ENCODE measurements around the gene NRN1L.
A peak's percentile ranks its signal among the peaks of the same experiment; 100 is the strongest.

The NRN1L gene

DNA sequence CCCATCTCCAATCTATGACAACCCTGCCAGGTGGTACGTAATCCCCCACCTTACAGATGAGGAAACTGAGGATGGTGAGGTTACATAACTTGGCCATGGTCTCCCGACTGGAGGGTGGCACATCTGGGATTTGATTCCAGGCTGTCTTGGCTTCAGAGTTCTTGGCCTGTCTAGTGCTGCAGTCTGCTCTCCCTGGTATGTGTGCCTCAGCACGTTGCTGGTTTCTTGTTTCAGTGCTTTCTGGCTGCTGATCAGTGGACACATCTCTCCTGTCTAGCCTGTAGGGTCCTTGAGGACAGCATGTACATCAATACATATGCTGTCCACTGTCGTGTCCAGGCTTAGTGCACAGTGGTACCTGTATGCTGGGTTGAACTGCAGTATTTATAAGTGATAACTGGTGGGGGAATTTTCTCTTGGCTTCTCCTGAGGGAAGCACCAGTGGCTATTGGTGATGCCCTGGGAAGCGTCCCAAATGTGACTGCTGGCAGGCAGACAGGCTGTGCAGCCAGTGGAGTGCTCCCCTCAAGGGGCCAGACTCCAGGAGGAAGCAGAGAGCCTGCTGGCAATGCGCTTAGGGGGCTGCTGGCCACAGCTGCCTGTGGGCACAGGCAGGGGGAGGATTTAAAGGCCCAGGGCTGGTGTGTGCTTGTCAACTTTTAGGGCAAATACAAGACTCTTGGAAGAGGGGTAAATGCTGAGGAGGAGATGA, 32.6 kb downstream of the NRN1L start:
- no peak for DNase-seq (ENCODE audit: low read depth, low spot score)

DNA sequence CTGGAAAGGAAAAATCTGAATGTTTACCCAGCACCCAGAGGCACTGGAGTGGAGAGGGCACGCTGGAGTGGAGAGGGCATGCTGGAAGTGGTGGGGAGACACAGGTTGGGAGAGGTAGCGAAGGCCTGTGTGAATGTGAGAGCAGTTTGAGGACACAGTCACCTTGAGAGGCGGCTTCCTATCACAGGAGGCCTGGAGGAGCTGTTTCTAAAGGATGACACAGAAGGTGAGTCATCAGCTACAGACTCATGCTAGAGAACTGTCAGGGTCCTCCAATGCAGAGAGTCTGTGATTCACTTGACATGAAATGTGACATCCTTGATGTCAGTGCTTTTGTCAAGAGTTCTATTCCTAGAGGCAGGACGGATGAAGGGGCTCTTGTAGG, 33.2 kb downstream of the NRN1L start:
- DNase-seq (ENCODE audit: low read depth, low spot score) = no peak

DNA sequence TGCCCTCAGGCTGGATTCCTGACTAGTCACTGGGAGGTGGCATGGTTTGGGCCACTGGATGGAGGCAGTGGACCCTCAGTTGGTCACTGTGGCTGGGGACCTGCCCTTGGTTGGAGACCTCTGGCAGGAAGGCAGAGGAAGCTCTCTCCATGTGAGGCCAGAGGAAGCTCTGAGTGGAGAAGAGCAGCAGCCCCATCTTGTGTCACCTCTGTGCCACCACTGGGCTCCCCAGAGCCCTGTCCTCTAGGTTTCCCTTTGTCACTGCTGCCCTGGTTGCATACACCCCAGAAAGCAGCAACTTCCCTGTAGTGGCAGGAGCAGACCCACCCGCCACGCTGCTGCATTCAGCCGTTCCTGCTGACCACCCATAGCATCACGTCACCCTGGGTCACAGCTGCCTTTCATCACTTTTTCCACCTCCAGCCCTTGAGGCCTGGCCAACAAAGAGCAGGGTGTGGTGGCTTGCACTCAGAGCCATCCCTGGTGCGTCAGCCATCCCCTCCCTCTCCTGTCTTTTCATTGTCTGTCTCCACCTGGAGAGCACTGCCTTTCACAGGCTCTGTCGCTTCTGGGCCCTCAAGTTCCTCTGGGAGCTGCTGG, 35.0 kb downstream of the NRN1L start:
- DNase-seq (ENCODE audit: low read depth, low spot score) = no peak

DNA sequence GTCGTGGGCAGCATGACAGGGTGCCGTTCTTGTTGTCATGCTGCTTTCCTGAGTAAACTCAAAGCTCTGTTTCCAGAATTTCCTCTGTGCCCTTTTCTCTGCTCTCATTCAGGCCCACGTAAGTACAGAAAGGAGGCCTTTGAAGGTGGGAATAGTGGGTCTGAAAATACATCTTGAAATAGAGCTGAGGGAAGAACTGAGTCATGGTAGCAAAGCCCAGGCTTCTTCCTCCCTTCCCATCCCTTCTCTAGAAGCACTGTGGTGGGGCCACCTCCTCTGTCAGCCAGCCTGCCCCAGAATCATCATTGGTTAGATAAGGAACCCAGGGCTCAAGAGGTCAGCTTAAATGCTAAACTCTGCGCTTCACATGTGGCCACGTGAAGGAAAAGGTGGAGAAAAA, 37.5 kb downstream of the NRN1L start:
- no peak for DNase-seq (ENCODE audit: low read depth, low spot score)

DNA sequence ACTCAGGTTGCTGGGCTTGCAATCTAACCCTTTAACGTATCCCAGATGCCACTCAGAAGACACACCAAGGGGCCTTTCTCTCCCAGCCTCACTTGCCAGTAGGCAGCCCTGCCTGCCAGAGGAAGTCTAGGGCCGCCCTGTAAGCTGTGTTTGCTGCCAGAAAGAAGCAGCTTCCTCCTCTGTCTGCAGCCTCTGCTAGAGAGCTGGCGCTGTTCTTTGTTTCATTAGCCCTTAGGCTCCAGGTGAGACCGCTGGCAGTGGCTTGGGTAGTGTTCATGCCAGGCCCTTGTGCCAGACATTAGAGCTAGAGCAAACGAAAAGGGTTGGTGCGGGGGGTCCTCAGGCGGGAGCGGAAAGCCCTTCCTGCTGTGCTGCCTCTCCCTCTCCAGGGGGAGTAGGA, 38.1 kb downstream of the NRN1L start:
- DNase-seq (ENCODE audit: low read depth, low spot score) = no peak

DNA sequence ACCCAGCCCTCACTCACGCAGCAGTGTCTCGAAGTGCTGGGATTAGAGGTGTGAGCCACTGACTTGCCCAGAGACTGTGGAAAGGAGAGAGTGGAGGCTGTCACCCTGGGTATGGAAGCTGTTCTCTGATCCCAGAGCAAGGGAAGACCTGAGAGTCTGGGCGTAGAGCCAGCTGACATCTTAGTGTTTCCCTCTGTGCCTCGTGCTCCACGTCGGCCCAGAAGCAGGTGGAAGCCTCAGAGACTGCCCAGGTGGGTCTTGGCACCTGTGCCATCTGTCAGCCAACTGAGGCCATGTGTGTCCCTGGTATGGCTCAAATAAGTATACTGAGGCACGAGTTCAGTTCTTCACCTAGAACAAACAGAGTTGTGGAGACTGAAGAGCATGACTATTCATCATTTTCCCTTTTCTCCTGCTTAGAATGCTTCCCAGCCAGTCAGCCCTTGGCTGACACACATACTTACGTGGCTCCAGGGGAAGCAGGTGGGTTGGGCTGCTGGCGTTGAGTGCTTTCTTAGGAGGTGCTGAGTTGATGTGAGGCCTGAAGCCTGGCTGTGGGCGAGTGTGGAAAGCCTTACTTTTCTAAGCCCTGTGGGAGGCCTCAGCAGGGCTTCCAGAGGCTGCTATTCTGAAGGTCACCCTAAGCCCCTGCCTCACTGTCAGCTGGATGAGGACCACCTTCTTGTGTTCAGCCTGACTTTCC, 38.9 kb downstream of the NRN1L start:
- DNase-seq (ENCODE audit: low read depth, low spot score) = no peak

DNA sequence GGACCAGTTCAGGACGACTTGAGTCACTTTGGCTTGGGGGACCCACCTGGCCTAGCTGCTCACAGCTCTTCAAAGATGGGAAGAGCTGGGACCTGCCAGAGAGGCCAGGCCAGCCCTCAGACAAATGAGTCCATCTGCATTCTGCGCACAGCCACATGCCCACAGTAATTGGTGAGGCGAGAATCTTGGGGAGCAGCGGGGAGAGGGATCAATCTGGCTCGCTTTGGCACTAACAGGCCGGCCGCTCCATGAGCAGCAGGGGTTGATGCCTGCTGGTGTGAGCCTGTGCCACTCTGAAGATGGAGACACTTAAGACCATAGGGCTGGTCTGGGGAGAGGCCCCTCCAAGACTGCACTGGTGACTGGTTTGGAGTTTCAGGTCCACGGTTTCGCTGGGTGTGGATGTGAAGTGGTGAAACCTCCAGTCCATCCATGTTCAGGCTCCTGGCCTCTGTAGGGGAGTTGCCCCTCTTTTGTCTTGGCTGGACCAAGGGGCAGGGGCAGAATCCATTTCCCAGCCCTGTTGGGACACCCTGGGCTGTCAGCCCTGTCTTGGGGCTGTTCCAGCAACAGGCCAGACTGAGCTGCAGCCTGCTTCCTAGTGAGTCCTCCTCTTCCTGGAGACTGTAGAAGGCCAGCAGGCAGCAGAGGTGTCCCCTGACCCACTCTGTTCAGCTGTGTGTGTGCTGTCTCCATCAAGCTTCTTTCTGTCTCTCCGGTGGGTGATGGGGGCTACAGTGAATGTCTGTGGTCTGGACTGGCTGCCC, 39.6 kb downstream of the NRN1L start:
- no peak for DNase-seq (ENCODE audit: low read depth, low spot score)

DNA sequence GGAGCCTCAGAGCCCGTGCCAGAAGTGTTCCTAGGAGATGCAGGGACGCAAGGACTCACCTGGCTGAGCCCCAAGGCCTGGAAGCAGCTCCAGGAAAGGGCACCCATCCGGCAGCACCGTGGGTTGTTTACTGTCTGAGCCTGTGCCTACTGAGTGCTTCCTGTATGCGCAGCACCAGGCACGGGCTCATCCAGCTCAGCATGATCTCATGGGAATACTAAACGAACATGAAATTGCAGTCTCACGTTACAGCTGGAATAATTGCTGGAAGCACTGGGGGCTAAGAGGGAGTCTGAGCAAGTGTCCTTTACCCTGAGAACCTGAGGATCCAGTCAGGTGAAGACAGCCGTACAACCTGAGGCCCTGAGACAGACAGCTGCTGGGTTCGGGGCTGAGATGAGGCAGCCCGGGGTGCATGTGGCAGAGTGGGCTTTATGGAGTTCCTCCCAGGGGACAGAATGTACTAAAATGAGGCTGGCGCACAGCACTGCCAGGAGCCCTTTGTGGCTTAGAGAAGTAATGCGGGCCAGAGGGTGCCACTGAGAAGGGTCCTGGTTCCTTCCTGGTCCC, 41.6 kb downstream of the NRN1L start:
- DNase-seq (ENCODE audit: low read depth, low spot score) = peak; percentile 53

DNA sequence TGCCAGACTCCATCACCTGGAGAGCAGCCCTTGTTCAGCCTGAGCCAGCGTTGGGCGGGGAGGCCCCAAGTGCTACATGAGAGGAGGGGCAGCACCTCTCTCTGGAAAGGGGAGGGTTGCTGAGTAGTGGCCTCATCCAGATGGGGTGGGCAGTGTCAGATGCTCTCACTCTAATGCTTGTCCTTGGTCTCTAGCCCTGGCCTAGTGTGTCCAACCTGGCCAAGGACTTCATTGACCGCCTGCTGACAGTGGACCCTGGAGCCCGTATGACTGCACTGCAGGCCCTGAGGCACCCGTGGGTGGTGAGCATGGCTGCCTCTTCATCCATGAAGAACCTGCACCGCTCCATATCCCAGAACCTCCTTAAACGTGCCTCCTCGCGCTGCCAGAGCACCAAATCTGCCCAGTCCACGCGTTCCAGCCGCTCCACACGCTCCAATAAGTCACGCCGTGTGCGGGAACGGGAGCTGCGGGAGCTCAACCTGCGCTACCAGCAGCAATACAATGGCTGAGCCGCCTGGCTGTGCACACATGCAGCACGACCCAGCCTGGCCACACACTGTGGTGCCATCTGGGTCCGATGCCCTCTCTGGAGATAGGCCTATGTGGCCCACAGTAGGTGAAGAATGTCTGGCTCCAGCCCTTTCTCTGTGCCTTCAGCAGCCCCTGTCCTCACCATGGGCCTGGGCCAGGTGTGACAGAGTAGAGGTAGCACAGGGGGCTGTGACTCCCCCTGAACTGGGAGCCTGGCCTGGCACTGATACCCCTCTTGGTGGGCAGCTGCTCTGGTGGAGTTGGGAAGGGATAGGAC, 42.7 kb downstream of the NRN1L start:
- DNase-seq (ENCODE audit: low read depth, low spot score) = no peak

DNA sequence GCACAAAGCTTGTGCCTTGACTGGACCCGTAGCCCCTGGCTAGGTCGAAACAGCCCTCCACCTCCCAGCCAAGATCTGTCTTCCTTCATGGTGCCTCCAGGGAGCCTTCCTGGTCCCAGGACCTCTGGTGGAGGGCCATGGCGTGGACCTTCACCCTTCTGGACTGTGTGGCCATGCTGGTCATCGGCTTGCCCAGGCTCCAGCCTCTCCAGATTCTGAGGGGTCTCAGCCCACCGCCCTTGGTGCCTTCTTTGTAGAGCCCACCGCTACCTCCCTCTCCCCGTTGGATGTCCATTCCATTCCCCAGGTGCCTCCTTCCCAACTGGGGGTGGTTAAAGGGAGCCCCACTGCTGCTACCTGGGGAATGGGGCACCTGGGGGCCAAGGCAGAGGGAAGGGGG, 43.5 kb downstream of the NRN1L start:
- no peak for DNase-seq (ENCODE audit: low read depth, low spot score)

DNA sequence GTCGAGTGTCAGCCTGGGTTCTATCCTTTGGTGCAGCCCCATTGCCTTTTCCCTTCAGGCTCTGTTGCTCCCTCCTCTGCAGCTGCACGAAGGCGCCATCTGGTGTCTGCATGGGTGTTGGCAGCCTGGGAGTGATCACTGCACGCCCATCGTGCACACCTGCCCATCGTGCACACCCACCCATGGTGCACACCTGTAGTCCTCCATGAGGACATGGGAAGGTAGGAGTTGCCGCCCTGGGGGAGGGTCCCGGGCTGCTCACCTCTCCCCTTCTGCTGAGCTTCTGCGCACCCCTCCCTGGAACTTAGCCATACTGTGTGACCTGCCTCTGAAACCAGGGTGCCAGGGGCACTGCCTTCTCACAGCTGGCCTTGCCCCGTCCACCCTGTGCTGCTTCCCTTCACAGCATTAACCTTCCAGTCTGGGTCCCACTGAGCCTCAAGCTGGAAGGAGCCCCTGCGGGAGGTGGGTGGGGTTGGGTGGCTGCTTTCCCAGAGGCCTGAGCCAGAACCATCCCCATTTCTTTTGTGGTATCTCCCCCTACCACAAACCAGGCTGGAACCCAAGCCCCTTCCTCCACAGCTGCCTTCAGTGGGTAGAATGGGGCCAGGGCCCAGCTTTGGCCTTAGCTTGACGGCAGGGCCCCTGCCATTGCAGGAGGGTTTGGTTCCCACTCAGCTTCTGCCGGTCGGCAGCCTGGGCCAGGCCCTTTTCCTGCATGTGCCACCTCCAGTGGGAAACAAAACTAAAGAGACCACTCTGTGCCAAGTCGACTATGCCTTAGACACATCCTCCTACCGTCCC, 44.1 kb downstream of the NRN1L start:
- DNase-seq (ENCODE audit: low read depth, low spot score) = peak; percentile 81

DNA sequence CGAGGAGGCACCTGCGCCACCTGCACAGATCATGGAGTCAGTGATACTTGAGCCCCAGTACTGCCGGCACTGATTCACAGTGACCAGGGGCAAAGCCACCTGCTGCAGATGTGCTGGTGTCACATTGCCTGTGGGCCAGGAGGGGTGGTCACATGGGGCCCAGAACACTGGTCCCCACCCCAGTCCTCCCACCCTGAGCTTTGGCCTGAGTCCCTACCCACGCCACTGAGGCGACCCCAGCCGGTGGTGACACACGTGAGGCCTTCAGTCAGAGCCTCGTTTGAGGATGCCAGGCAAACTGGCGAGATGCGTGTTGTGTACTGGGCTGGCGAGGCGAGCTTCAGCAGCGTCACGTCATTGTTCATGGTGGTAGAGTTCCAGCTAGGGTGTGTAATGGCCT, 45.5 kb downstream of the NRN1L start:
- DNase-seq (ENCODE audit: low read depth, low spot score) = no peak

DNA sequence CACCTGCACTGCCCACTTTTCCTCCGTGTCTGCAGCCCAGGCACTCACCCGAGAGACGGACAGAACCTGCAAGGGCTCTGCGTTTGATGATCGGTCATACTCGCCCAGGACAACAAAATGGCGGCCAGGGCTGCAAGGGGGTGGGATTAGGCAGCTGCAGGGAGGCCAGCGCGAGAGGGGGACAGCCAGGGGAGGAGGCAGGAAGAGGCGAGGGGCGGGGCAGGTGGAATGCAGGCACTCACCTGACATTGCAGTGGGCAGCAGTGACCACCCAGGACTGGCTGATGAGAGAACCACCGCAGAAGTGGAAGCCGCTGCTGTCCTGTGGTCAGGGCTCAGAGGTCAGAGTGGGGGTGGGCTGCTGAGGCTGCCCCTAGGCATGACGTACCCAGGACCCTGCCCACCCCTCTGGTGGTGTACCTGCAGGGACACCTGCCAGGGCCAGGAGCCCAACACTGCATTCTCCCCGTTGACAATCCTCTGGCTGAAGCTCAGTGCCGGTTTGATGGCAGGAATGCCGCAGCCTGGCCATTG, 46.1 kb downstream of the NRN1L start:
- no peak for DNase-seq (ENCODE audit: low read depth, low spot score)

DNA sequence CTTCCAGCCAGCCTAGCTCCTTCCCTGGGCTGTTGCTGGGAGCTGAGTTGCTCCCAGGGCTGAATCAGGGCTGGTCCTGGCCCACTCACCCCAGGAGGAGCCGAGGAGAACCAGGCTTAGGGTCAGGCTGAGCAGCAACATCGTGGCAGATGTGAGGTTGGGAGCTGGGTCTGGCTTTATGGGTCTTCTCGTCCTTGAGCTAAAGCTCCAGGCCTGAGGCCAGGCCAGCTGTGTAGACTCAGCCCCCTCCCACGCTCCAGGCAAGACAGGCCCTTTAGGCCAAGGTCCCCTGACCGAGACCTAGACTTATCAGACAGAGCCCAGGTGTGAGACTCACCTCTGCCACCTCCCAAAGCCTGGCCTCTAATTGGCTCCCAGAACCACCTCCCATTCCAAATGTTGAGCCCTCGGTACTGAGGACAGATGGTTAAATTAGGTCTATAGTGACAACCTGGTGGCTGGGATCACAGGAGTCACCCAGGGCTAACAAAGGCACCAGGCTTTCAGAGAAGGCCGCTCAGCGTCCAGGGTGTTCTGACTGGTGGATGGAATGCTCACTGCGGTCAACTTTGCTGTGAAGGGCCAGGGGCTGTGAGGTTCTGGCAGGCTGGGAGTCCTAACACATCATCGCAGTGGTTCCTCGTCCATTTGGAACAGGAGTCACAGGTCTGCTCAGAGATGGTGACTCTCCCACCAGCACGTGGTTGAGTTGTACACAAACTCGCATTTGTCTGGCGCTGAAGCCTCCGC, 47.2 kb downstream of the NRN1L start, which contains the start of gene CTRL:
Gene CTRL (minus strand): TSS at position 151 of the 750 bp plus-strand sequence. CDS start 10 bp downstream, at position 141.
- DNase-seq (ENCODE audit: low read depth, low spot score) = peak; percentile 63

DNA sequence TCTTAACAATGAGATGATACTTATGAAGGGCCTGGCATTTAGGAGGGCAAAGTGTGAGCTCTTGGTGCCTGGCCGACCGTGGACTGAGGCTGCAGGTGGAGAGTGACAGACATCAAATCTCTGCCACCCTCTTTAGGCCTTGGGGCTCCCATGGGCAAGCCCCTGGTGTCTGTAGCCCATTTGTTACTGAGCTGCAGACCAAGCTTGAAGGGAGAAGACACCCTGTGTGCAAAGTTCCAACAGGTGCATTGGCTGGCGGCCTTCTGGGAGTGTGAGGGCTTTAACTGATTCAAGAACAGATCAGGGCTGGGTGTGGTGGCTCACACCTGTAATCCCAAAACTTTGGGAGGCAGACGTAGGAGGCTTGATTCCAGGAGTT, 47.8 kb downstream of the NRN1L start:
- DNase-seq (ENCODE audit: low read depth, low spot score) = no peak

DNA sequence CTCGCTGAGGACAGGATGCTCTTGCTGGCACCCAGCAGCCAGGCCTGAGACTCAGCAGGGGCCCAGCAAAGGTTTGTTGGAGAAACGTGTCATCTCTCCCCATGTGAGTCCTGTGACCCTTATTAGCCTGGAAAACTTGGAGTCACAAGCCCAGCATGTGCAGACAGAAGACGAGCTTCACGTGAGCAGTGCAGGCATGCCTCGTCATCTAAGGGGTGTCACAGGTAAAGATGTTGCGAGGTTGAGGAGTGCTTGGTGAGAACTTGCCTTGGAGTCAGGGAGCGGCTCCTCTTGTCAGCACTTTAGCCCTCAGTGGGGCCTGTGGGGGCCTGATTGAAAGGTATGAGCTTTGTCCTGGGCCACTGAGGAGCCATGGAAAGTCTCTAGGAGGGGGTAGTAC, 49.1 kb downstream of the NRN1L start:
- no peak for DNase-seq (ENCODE audit: low read depth, low spot score)

DNA sequence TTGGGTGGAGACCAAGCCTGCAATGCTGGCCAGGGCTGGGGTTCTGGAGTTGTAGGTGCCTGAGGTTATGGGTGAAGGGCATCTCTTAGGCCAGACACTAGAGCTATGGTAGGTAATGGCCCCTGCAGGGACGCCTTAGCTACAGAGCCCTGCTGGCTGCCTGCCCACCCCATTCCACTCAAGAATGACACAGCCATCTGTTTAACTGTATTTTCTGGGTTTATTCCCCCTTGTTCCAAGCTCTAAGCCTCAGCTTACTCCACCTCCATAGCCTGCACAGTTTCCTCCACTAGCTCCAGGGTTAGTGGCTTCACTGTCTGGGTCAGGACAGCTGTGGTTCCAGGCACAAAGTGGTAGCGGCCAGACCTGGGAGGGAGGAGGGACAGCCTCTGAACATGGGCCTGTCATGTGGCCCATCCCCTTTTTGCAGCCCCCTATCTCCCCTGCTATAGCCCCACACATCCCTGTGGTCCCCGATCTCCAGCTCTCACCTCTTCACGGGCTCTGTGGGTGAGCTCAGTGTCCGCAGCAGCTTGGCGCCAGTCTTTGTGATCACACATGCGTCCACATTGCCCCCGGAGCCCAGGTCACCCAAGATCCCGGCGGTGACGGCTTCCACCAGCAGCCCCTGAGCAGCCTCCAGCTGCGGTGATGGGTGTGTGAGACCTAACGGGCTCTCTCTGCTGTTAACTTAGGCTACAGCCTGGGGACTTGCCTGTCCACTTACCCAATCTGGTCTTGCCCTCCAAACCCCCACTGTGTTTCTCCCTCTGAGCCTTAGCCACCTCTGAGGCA, 49.8 kb downstream of the NRN1L start:
- DNase-seq (ENCODE audit: low read depth, low spot score) = no peak

DNA sequence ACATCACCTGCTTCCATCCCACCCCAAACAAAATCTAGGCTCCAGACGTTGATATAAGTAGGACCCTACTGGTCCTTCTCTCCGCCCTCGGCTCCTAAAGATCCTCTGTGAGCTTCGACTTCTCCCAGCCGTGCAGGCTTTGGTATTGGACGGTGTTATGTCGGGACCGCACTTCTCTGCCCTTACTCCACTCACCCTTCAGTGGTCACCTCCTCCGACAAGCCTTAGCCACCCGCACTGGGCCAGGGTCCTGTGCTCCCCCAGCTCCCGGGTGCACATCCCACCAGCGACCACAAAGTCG, 50.4 kb downstream of the NRN1L start:
- DNase-seq (ENCODE audit: low read depth, low spot score) = no peak

Data from ELF-1 (cell line).